Stomach (tissue), 9 donors: Measurements from ENCODE around the gene RGL3. TPM values are rescaled to one million over a fixed set of nuclear protein-coding genes. Genes with fewer than 3 reads are reported as not detected.
A peak's percentile ranks its signal among the peaks of the same experiment; 100 is the strongest.

Source experiments
- DNase-seq, 2 donors: peaks; one replicate each; pipeline versions ENCODE4 v3.0.0 to v3.0.0-alpha.2; 2013 to 2019
- H3K27ac ChIP-seq, 5 donors: fragments of 200-600 bp in 4 of 5; sonication (generic) in 4 of 5; one replicate each; pipeline ENCODE4 v1.5.1; 2013 to 2019; ENCODE audit warnings: mild to moderate bottlenecking in 1 of 5, moderate library complexity in 1 of 5
- H3K27me3 ChIP-seq, 3 donors: fragments of 200-600 bp; sonication (generic); one replicate each; pipeline ENCODE4 v1.5.1; 2017 to 2019; ENCODE audit warnings: mixed run types in 1 of 3
- H3K36me3 ChIP-seq, 4 donors: fragments of 200-600 bp; sonication (generic); 1 replicate in 3 of 4; 2 replicates in 1 of 4; pipeline ENCODE4 v1.5.1; 2016 to 2019
- H3K4me1 ChIP-seq, 4 donors: fragments of 200-600 bp; sonication (generic); one replicate each; pipeline ENCODE4 v1.5.1; 2016 to 2019
- H3K4me3 ChIP-seq, 4 donors: fragments of 200-600 bp; sonication (generic) in 3 of 4; one replicate each; pipeline ENCODE4 v1.5.1; 2016 to 2019; ENCODE audit warnings: mild to moderate bottlenecking in 1 of 4
- H3K9me3 ChIP-seq, 4 donors: fragments of 200-600 bp; sonication (generic); one replicate each; pipeline ENCODE4 v1.5.1; 2016 to 2019
- EP300 ChIP-seq: sonication (generic); formaldehyde crosslinking; IDR thresholded peaks from one replicate; pipeline ENCODE4 v1.6.1; 2017; ENCODE audit warnings: antibody characterized with exemption
- POLR2A ChIP-seq, 4 donors: fragments of 450-650 bp; IDR thresholded peaks; one replicate each; pipeline ENCODE4 v1.6.1; 2016; ENCODE audit warnings: antibody characterized with exemption in 4 of 4, control low read depth in 2 of 4, mild to moderate bottlenecking in 1 of 4, moderate library complexity in 1 of 4
- POLR2AphosphoS5 ChIP-seq, 3 donors: sonication (generic); formaldehyde crosslinking; IDR thresholded peaks; one replicate each; pipeline ENCODE4 v1.6.1; 2016; ENCODE audit warnings: antibody characterized with exemption in 3 of 3
- WGBS, 5 donors: extraction: QIAGEN DNeasy Blood & Tissue Kit in 3 of 5; methylation state at CpG; one replicate each; pipeline versions ENCODE4 v1.1.5 to v1.1.7; 2013 to 2018; 5-methylcytosine and 5-hydroxymethylcytosine counted together
- intact Hi-C: fragments of 100-400 bp; cut with DNase I; formaldehyde crosslinking; loops from one replicate; pipeline ENCODE4 v1.15.1; 2023; ENCODE audit warnings: low total_unique reads
- polyA plus RNA-seq, 3 donors: library from polyadenylated mRNA; stranded (reverse); fragments of 200-250 nt; gene quantifications; one replicate each; pipeline ENCODE4 v1.2.3, GENCODE V29; 2013
- total RNA-seq, 5 donors: library from RNA; depleted of rRNA; stranded (reverse); fragments of >200 nt; gene quantifications; one replicate each; pipeline versions ENCODE4 v1.1.0 to v1.2.3, GENCODE V29; 2014 to 2016
- TF ChIP-seq, protein P1 (sequence below), 7 experiments: fragments of 450-650 bp in 4 of 7; fragments of 200-600 bp in 3 of 7; sonication (generic) in 3 of 7; IDR thresholded peaks; one replicate each; pipeline ENCODE4 v1.5.1; 2016 to 2019; ENCODE audit warnings: antibody characterized with exemption in 7 of 7, control low read depth in 2 of 7, mild to moderate bottlenecking in 1 of 7
- donor health status: healthy with polysubstance abuse.
- donor health status: Bipolar disorder and iron deficiency.
- donor health status: healthy.

Gene RGL3
- total and polyA plus RNA-seq, 8 donors = 20.6 to 454 (median 38.5) TPM

GRCh38 chr19:11390933-11391680 lies 28.0 kb downstream of the RGL3 start:
- peaks cover 0 to 6% (median 2%) of the 10 kb centered on the region in 4 donors for H3K9me3 ChIP-seq
- WGBS, 5 donors = 78 to 86% (median 84%) methylated on average over 4 of the region's 4 CpGs
- DNase-seq = no peak

GRCh38 chr19:11390359-11390758 lies 28.8 kb downstream of the RGL3 start:
- Histone ChIP-seq H3K9me3 (peaks cover 0 to 6% (median 2%) of the 10 kb centered on the region in 4 donors), H3K27me3 (no peaks in the 10 kb centered on the region), H3K4me3 (no peak overlapping the region), H3K36me3 (peaks cover 0 to 15% (median 8%) of the 10 kb centered on the region in 4 donors), H3K27ac (no peak overlapping the region), H3K4me1 (peaks cover 0 to 9% (median 2%) of the 10 kb centered on the region in 4 donors)
- DNase-seq = no peak
- 87 to 99% (median 93%) methylated on average over 2 of the region's 2 CpGs for WGBS, 5 donors
- intact Hi-C loops = no loop called here
- TF ChIP-seq POLR2AphosphoS5 (IDR thresholded peaks at IDR 0.05) (no peak), EP300 (no peak), POLR2A (IDR thresholded peaks at IDR 0.05) (no peak)
- TF ChIP-seq, protein P1, sequence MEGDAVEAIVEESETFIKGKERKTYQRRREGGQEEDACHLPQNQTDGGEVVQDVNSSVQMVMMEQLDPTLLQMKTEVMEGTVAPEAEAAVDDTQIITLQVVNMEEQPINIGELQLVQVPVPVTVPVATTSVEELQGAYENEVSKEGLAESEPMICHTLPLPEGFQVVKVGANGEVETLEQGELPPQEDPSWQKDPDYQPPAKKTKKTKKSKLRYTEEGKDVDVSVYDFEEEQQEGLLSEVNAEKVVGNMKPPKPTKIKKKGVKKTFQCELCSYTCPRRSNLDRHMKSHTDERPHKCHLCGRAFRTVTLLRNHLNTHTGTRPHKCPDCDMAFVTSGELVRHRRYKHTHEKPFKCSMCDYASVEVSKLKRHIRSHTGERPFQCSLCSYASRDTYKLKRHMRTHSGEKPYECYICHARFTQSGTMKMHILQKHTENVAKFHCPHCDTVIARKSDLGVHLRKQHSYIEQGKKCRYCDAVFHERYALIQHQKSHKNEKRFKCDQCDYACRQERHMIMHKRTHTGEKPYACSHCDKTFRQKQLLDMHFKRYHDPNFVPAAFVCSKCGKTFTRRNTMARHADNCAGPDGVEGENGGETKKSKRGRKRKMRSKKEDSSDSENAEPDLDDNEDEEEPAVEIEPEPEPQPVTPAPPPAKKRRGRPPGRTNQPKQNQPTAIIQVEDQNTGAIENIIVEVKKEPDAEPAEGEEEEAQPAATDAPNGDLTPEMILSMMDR (IDR thresholded peaks at IDR 0.05) = no peak

More at GRCh38 chr19:11390933-11391680, 28.0 kb downstream of the RGL3 start:
- intact Hi-C loops = no loop called here
- no peaks in the 10 kb centered on the region for H3K27me3 ChIP-seq
- H3K36me3 ChIP-seq = peaks cover 0 to 17% (median 8%) of the 10 kb centered on the region in 4 donors
- no peak overlapping the region for H3K4me3 ChIP-seq
- TF ChIP-seq POLR2AphosphoS5 (IDR thresholded peaks at IDR 0.05) (no peak), EP300 (no peak), POLR2A (IDR thresholded peaks at IDR 0.05) (no peak)
- TF ChIP-seq, protein P1 (IDR thresholded peaks at IDR 0.05) = no peak
- H3K4me1 ChIP-seq = peaks cover 0 to 9% (median 2%) of the 10 kb centered on the region in 4 donors
- no peak overlapping the region for H3K27ac ChIP-seq

GRCh38 chr19:11387162-11388034 lies 31.7 kb downstream of the RGL3 start:
- Histone ChIP-seq H3K27me3 (peaks cover 0 to 19% (median 0%) of the 10 kb centered on the region in 3 donors), H3K36me3 (no peaks in the 10 kb centered on the region), H3K4me3 (no peak overlapping the region), H3K27ac (peak overlapping the region in 1 of 5 donors; percentile 38), H3K4me1 (peaks cover 19 to 31% (median 23%) of the 10 kb centered on the region in 4 donors), H3K9me3 (peaks cover 0 to 6% (median 2%) of the 10 kb centered on the region in 4 donors)
- intact Hi-C loops = no loop called here
- WGBS, 5 donors = 65 to 73% (median 66%) methylated on average over 19 of the region's 19 CpGs
- peak in 1 of 2 donors; percentile 50 for DNase-seq
- TF ChIP-seq POLR2AphosphoS5 (IDR thresholded peaks at IDR 0.05) (no peak), EP300 (no peak), POLR2A (IDR thresholded peaks at IDR 0.05) (no peak)
- TF ChIP-seq, protein P1 (IDR thresholded peaks at IDR 0.05) = no peak

GRCh38 chr19:11384778-11385129 lies 34.4 kb downstream of the RGL3 start:
- peaks cover 28 to 53% (median 44%) of the 10 kb centered on the region in 4 donors for H3K4me1 ChIP-seq

More at GRCh38 chr19:11384778-11385129, 34.4 kb downstream of the RGL3 start:
- TF ChIP-seq POLR2A (IDR thresholded peaks at IDR 0.05) (no peak), POLR2AphosphoS5 (IDR thresholded peaks at IDR 0.05) (no peak), EP300 (no peak)
- TF ChIP-seq, protein P1 (IDR thresholded peaks at IDR 0.05) = no peak
- whole genome bisulfite sequencing, 5 donors = 70 to 82% (median 75%) methylated on average over 5 of the region's 5 CpGs
- no peak for DNase-seq
- Histone ChIP-seq H3K4me3 (no peak overlapping the region), H3K36me3 (no peaks in the 10 kb centered on the region), H3K27ac (peak overlapping the region in 1 of 5 donors; percentile 71), H3K9me3 (no peaks in the 10 kb centered on the region), H3K27me3 (peaks cover 0 to 26% (median 0%) of the 10 kb centered on the region in 3 donors)
- intact Hi-C loops = no loop called here
